Measurements from ENCODE around the gene GRIK3.
"Not testable (repeated sequence)": the region's sequence is repeated elsewhere in the genome, so short reads cannot be mapped to it uniquely, and the experiment has no call there.

GRIK3 gene

GRCh38 chr1:36905941-36906340, 128.4 kb downstream of the GRIK3 start:
- DNase-seq, result no peak

GRCh38 chr1:36900128-36900527, 134.2 kb downstream of the GRIK3 start:
- no peak for DNase-seq

- not testable (repeated sequence) for DNase-seq
Measured at GRCh38 chr1:36897813-36898212, 136.5 kb downstream of the GRIK3 start.

GRCh38 chr1:36894824-36895223, 139.5 kb downstream of the GRIK3 start:
- DNase-seq, result no peak

- no peak for DNase-seq
Measured at GRCh38 chr1:36890776-36891175, 143.5 kb downstream of the GRIK3 start.

GRCh38 chr1:36889478-36890226, 144.7 kb downstream of the GRIK3 start:
- no peak for DNase-seq

- DNase-seq, result no peak
Measured at GRCh38 chr1:36888811-36889477, 145.4 kb downstream of the GRIK3 start.

- DNase-seq, result no peak
Measured at GRCh38 chr1:36885540-36886357, 148.6 kb downstream of the GRIK3 start.

- DNase-seq, result no peak
Measured at GRCh38 chr1:36884801-36885200, 149.5 kb downstream of the GRIK3 start.

GRCh38 chr1:36884029-36884701, 150.2 kb downstream of the GRIK3 start:
- DNase-seq, result no peak

GRCh38 chr1:36883315-36883949, 150.9 kb downstream of the GRIK3 start:
- DNase-seq, result no peak

GRCh38 chr1:36882536-36883285, 151.6 kb downstream of the GRIK3 start:
- no peak for DNase-seq

GRCh38 chr1:36881541-36881940, 152.8 kb downstream of the GRIK3 start:
- no peak for DNase-seq

GRCh38 chr1:36881068-36881405, 153.3 kb downstream of the GRIK3 start:
- DNase-seq, result no peak

GRCh38 chr1:36880155-36881067, 153.9 kb downstream of the GRIK3 start:
- DNase-seq, result no peak

- no peak for DNase-seq
Measured at GRCh38 chr1:36879613-36880012, 154.7 kb downstream of the GRIK3 start.

GRCh38 chr1:36876990-36877389, 157.3 kb downstream of the GRIK3 start:
- no peak for DNase-seq

GRCh38 chr1:36874271-36875060, 159.8 kb downstream of the GRIK3 start:
- no peak for DNase-seq

- no peak for DNase-seq
Measured at GRCh38 chr1:36872858-36873257, 161.5 kb downstream of the GRIK3 start.

Data from NCI-H2171 (cell line).